Glomerular visceral epithelial cell (primary cell): ENCODE results near the gene GNB3.

ENCODE experiments used
- DNase-seq: peaks from one replicate; pipeline ENCODE4 v3.0.0-alpha.2; 2016; ENCODE audit errors: extremely low spot score

Gene GNB3

GRCh38 chr12:6840761-6841515 lies at the start of gene GNB3:
GNB3 (plus strand) TSS chr12:6840925; CDS start chr12:6841288, 363 bp downstream.
- DNase-seq = no peak

GRCh38 chr12:6791931-6792520 lies 48.7 kb upstream of the GNB3 start:
- no peak for DNase-seq

- no peak for DNase-seq
Measured at GRCh38 chr12:6792522-6793201, 48.1 kb upstream of the GNB3 start.

- DNase-seq = no peak
Measured at GRCh38 chr12:6795088-6795487, 45.6 kb upstream of the GNB3 start.

- DNase-seq = no peak
Measured at GRCh38 chr12:6796576-6796975, 44.1 kb upstream of the GNB3 start.

- DNase-seq = no peak
Measured at GRCh38 chr12:6799147-6799546, 41.6 kb upstream of the GNB3 start.

- no peak for DNase-seq
Measured at GRCh38 chr12:6807170-6807569, 33.6 kb upstream of the GNB3 start.

- no peak for DNase-seq
Measured at GRCh38 chr12:6809056-6809455, 31.7 kb upstream of the GNB3 start.

GRCh38 chr12:6810758-6811157 lies 30.0 kb upstream of the GNB3 start:
- no peak for DNase-seq

- no peak for DNase-seq
Measured at GRCh38 chr12:6813363-6813762, 27.4 kb upstream of the GNB3 start.

GRCh38 chr12:6816598-6816997 lies 24.1 kb upstream of the GNB3 start:
- no peak for DNase-seq

GRCh38 chr12:6817098-6817497 lies 23.6 kb upstream of the GNB3 start:
- DNase-seq = no peak

GRCh38 chr12:6817662-6818157 lies 23.0 kb upstream of the GNB3 start:
- DNase-seq = no peak

- DNase-seq = no peak
Measured at GRCh38 chr12:6818222-6818621, 22.5 kb upstream of the GNB3 start.

GRCh38 chr12:6818645-6819044 lies 22.1 kb upstream of the GNB3 start:
- DNase-seq = no peak

GRCh38 chr12:6819106-6820030 lies 21.4 kb upstream of the GNB3 start:
- no peak for DNase-seq

- DNase-seq = no peak
Measured at GRCh38 chr12:6820166-6820565, 20.6 kb upstream of the GNB3 start.

- peak; percentile 41 for DNase-seq
Measured at GRCh38 chr12:6821591-6822425, 18.9 kb upstream of the GNB3 start, which contains the start of gene GPR162. GPR162 (plus strand) TSS chr12:6821821; CDS start chr12:6823899, 2,078 bp downstream.

GRCh38 chr12:6822426-6823135 lies 18.1 kb upstream of the GNB3 start:
- no peak for DNase-seq
